GM08714 (cell line): ENCODE measurements around the gene NNAT.

ENCODE experiments used
- H3K4me3 ChIP-seq: fragments of 200-500 bp; sonication (Bioruptor generic); 2 replicates; pipeline ENCODE4 v1.5.1; 2014; ENCODE audit warnings: mild to moderate bottlenecking, low read length, inconsistent platforms
- ZNF274 ChIP-seq: IDR thresholded peaks from 2 replicates; pipeline ENCODE4 v1.6.1; 2012; ENCODE audit warnings: mild to moderate bottlenecking, low read depth, low read length

NNAT gene

DNA sequence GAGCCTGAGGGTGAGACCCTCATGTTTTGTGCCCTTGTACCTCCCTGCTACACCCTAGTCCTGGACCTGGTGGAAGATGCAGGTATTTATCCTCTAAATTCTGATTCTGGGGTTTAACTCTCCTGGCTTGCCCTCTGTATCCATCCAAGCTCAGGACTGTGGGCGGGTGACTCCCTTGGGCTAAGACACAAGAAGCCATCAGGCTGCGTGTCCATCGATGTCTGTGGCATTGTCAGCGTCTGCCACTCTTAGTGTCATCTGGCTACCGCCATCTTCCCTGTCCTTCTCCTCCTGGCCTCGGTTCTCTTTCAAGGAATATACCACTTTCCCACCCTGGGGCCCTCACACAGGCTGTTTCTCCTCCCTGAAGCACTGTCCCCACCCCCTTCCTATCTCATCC lies 35.5 kb downstream of the NNAT start:
- no peak for TF ChIP-seq ZNF274
- no peak overlapping the region for H3K4me3 ChIP-seq

DNA sequence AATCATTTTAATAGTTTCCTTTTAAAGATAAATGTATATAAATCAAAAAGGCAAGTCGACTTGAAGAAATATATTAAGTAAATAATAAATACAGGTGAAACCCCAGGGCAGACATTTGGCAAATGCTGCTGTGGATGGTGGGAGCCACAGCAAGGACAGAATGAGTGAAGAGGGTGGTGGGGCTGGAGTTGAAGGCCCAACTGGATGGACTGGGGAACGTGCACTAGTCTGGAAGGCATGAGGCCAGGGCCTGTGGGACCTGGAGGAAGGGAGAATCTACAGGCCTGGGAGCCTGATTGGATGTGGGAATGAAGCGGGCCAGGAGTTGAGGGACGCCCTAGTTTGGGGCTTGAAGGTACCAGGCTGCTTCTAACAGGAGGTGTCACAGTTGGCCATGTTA lies 37.3 kb downstream of the NNAT start:
- H3K4me3 ChIP-seq, result no peak overlapping the region
- TF ChIP-seq ZNF274, result no peak

GRCh38 chr20:37558779-37559178 lies 37.7 kb downstream of the NNAT start:
- H3K4me3 ChIP-seq, result no peak overlapping the region
- TF ChIP-seq ZNF274, result no peak

GRCh38 chr20:37559312-37560027 lies 38.4 kb downstream of the NNAT start:
- H3K4me3 ChIP-seq, result no peak overlapping the region
- no peak for TF ChIP-seq ZNF274

DNA sequence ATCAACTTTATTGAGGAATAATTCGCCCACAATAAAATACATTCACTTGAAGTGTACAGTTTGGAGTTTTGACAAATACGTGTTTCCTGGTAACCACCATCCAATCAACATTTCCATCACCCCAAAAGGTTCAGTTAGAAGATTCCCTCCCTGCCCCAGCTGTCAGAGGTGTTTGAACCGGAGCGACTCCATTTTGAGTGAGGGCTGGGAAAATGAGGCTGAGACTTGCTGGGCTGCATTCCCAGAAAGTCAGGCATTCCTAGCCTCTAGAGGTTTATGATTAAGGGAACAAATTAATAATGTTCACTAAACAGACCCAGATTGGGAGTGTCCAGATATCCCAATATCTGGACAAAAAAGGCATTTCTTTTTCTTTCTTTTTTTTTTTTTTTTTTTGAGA lies 39.6 kb downstream of the NNAT start:
- H3K4me3 ChIP-seq, result no peak overlapping the region
- no peak for TF ChIP-seq ZNF274

- no peak for TF ChIP-seq ZNF274
- no peak overlapping the region for H3K4me3 ChIP-seq
Observed at GRCh38 chr20:37562695-37563480, 41.8 kb downstream of the NNAT start.

- no peak overlapping the region for H3K4me3 ChIP-seq
- TF ChIP-seq ZNF274, result no peak
Observed at GRCh38 chr20:37564016-37564387, 43.0 kb downstream of the NNAT start.

DNA sequence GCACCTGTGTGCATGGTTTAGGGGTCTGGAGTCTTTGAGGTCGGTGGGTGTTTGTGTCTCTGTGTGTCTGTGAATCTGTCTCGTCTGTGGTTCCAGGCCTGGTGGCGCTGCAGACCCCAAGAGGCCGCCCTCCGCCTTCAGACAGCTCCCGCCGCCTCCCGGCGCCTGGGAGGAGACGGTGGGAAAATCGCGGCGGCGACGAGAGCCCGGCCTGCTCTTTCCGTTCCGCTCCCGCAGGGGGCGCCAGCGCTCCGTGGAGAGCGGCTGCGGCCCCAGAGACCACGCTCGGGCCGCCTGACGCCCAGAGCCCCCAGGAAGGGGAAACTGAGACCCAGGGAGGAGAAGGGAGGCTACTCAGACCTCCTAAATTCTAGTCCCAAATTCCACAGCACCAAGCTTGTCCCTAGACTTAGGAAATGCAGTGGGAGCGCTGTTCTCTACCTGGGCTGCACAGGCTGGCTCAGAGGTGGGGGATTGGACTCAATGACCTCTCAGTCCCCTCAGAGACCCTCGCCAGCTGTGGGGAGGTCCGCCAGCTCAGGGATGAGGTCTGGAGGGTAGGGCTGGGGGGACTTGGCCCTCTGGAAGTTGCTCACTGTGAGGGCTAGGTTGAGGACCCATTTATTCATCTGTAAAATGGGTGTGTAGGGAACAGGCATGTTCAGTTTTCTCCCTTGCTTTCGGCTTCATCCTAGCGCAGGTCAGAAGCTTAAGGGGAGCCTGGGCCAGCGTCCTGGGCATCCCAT lies 43.5 kb downstream of the NNAT start:
- no peak overlapping the region for H3K4me3 ChIP-seq
- no peak for TF ChIP-seq ZNF274

DNA sequence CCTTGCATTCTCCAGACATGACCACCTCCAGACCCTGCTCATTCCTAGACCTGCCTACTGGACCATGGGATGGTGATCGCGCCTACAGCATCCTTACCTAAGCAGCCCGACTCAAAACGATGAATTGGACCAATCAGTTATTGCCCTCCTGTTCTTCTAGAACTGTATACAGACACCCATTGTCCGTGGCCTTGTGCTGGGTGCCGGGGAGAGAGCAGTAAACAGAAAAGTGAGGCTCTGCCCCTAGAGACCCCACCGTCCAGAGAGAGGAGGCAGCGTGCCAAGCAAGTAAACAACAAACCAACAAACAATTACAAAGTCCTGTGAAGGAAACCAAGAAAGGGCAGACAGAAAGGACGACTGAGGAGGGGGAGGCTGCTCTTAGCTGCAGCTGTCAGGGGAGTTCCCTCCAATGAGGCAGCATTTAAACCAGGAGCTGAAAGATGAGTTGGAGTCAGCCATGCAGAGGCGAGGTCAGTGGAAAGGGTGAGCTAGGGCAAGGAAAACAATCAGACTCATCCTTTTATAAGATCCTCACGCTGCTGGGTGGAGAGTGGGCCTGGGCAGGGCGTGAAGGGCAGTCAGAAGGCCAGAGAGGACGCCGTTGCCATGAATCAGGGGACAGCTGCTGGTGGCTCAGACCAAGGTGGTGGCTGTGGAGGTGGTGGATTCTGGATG lies 44.2 kb downstream of the NNAT start:
- no peak overlapping the region for H3K4me3 ChIP-seq
- TF ChIP-seq ZNF274, result no peak

GRCh38 chr20:37566590-37567330 lies 45.7 kb downstream of the NNAT start:
- H3K4me3 ChIP-seq, result no peak overlapping the region
- TF ChIP-seq ZNF274, result no peak

DNA sequence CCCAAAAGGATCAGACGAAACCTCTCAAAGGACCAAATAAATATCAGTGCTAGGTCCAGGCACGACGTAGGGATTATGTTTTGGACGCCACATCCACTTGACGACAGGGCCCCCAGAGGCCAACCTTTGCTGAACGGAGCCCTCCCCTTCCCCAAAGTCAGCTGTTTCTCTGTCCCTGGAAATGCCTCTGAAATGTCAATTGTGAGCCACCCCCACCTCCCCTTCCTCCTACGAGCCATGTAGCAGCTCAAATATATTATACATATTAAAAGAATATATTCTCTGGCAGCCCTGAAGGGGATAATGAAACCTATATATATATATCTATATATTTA lies 46.2 kb downstream of the NNAT start:
- TF ChIP-seq ZNF274, result no peak
- H3K4me3 ChIP-seq, result no peak overlapping the region

DNA sequence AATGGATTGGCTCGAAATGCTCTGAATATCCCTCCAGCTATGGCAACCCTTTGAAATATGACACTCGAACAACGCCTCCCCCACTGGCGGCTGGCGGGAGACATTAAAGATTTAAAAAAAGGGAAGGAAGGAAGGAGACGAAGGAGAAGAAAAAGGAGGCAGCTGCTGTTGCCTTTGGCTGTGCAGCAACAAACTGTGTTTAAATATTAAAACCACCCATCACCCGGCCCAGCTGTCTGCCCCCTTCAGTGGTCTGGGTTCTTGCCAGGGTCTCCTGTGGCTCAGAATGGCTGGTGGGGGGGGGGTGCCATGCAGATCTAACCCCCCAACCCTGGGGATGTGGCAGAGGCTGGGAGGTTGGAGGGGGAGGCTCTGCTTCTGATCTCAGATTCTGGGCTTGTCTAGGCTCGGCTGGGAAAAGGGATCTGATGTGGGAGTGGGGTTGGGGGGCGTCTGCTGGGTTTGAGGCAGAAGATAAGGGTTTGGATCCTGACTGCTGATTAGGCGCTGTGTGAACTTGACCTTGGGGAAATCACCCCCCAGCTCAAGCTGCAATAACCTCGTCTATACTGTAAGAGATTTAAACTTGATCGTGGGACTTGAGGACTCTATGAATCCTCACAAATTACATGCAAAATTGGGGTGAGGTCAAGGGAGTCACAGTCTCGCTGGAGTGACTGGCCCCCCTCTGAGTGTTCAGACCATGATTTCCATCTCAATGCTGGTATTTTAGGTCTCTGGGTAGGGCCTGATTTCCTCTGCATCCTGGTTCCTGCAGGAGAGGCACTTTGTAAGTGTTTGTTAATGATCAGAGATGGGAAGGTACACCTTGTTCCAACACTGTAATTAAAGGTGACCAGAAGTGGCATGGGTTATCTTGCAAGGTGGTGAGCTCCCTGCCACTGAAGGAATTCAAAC lies 46.9 kb downstream of the NNAT start:
- no peak for TF ChIP-seq ZNF274
- no peak overlapping the region for H3K4me3 ChIP-seq

DNA sequence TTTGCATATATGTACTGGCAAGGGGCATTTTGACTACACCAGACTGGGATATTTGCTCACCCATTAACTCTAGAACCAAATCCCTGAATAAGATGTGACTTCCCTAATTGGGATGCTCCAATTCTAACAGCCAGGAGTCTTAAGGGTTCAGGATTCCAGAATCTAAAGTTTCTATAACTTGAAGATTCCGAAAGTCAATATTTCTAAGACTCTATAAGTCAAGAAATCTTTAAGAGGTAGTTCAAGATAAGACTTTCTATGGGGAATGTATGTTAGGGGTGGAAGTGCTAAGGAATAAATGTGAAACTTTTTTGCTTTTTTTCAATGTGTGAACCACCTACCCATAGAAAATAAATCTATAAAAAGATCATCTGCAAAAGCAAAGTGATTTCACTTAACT lies 49.4 kb downstream of the NNAT start:
- no peak overlapping the region for H3K4me3 ChIP-seq
- TF ChIP-seq ZNF274, result no peak

DNA sequence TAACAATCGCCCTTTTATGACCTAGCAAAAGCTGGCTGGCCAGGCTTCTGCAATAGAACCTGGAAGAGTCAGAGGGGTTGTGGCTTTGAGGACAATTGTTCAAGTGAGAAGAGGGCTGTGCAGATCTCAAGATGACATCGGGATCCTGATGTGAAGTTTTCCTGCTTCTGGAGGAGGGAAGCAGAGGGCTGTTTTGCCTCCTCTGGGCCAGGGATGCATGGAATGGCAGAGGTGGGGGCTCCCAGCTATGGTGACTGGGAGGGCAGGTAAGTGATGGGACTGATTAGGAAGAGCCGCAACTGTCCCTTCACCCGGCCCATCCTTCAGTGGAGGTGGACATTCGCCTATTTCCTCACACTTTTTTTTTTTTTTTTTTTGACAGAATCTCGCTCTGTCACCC lies 50.0 kb downstream of the NNAT start:
- no peak overlapping the region for H3K4me3 ChIP-seq

More for the DNA sequence above, 50.0 kb downstream of the NNAT start:
- TF ChIP-seq ZNF274, result no peak
